HG03342 (cell line): ENCODE results near the gene IGSF21.

ENCODE experiments used
- ATAC-seq: cut with Tn5 transposase; IDR thresholded peaks from one replicate; pipeline ENCODE4 v1.9.1; 2021; ENCODE audit warnings: mild to moderate bottlenecking, moderate library complexity; ENCODE audit not compliant: unreplicated experiment

Gene IGSF21

GRCh38 chr1:18175051-18175450 is 67.5 kb downstream of the IGSF21 start:
- no peak for ATAC-seq

GRCh38 chr1:18175530-18176377 is 68.2 kb downstream of the IGSF21 start:
- no peak for ATAC-seq

GRCh38 chr1:18176619-18177018 is 69.0 kb downstream of the IGSF21 start:
- no peak for ATAC-seq

- no peak for ATAC-seq
Measured at GRCh38 chr1:18178111-18178510, 70.5 kb downstream of the IGSF21 start.

- no peak for ATAC-seq
Measured at GRCh38 chr1:18179009-18179408, 71.4 kb downstream of the IGSF21 start.

- no peak for ATAC-seq
Measured at GRCh38 chr1:18182398-18183160, 75.0 kb downstream of the IGSF21 start.

GRCh38 chr1:18183533-18183932 is 75.9 kb downstream of the IGSF21 start:
- ATAC-seq = no peak

- no peak for ATAC-seq
Measured at GRCh38 chr1:18187054-18187453, 79.5 kb downstream of the IGSF21 start.

- no peak for ATAC-seq
Measured at GRCh38 chr1:18188820-18189517, 81.4 kb downstream of the IGSF21 start.

- ATAC-seq = no peak
Measured at GRCh38 chr1:18190598-18190997, 83.0 kb downstream of the IGSF21 start.

GRCh38 chr1:18191037-18191436 is 83.4 kb downstream of the IGSF21 start:
- no peak for ATAC-seq

GRCh38 chr1:18191481-18192155 is 84.0 kb downstream of the IGSF21 start:
- ATAC-seq = no peak

GRCh38 chr1:18192182-18192581 is 84.6 kb downstream of the IGSF21 start:
- ATAC-seq = no peak

- no peak for ATAC-seq
Measured at GRCh38 chr1:18192974-18193373, 85.4 kb downstream of the IGSF21 start.

GRCh38 chr1:18197299-18197698 is 89.7 kb downstream of the IGSF21 start:
- no peak for ATAC-seq

GRCh38 chr1:18198260-18198659 is 90.7 kb downstream of the IGSF21 start:
- no peak for ATAC-seq

GRCh38 chr1:18199462-18199861 is 91.9 kb downstream of the IGSF21 start:
- ATAC-seq = no peak

GRCh38 chr1:18200136-18200717 is 92.6 kb downstream of the IGSF21 start:
- ATAC-seq = no peak

- ATAC-seq = no peak
Measured at GRCh38 chr1:18200918-18201317, 93.3 kb downstream of the IGSF21 start.

GRCh38 chr1:18201997-18202719 is 94.6 kb downstream of the IGSF21 start:
- no peak for ATAC-seq
